HG02840 (cell line): Measurements from ENCODE around the gene DOK7.
"Not testable (repeated sequence)": the region's sequence is repeated elsewhere in the genome, so short reads cannot be mapped to it uniquely, and the experiment has no call there.

ENCODE experiments used
- ATAC-seq: cut with Tn5 transposase; IDR thresholded peaks from one replicate; pipeline ENCODE4 v1.9.1; 2021; ENCODE audit warnings: mild to moderate bottlenecking, moderate library complexity, moderate number of reproducible peaks; ENCODE audit not compliant: unreplicated experiment, low FRiP score

DOK7 gene

GRCh38 chr4:3498901-3499510, 35.9 kb downstream of the DOK7 start:
- no peak for ATAC-seq

GRCh38 chr4:3499710-3500109, 36.6 kb downstream of the DOK7 start:
- no peak for ATAC-seq

GRCh38 chr4:3500111-3500510, 37.0 kb downstream of the DOK7 start:
- ATAC-seq, result no peak

- ATAC-seq, result no peak
Observed at GRCh38 chr4:3500634-3501101, 37.6 kb downstream of the DOK7 start.

GRCh38 chr4:3501126-3501824, 38.2 kb downstream of the DOK7 start:
- no peak for ATAC-seq

GRCh38 chr4:3501825-3502425, 38.8 kb downstream of the DOK7 start:
- no peak for ATAC-seq

- ATAC-seq, result no peak
Observed at GRCh38 chr4:3502941-3503936, 40.1 kb downstream of the DOK7 start.

GRCh38 chr4:3505231-3505630, 42.1 kb downstream of the DOK7 start:
- no peak for ATAC-seq

- ATAC-seq, result no peak
Observed at GRCh38 chr4:3508542-3508941, 45.4 kb downstream of the DOK7 start.

- ATAC-seq, result no peak
Observed at GRCh38 chr4:3510481-3510880, 47.4 kb downstream of the DOK7 start.

GRCh38 chr4:3511187-3511586, 48.1 kb downstream of the DOK7 start:
- no peak for ATAC-seq

GRCh38 chr4:3511601-3512000, 48.5 kb downstream of the DOK7 start:
- ATAC-seq, result not testable (repeated sequence)

- no peak for ATAC-seq
Observed at GRCh38 chr4:3512279-3512678, 49.2 kb downstream of the DOK7 start.

- no peak for ATAC-seq
Observed at GRCh38 chr4:3512719-3513118, 49.6 kb downstream of the DOK7 start.

- no peak for ATAC-seq
Observed at GRCh38 chr4:3513807-3514206, 50.7 kb downstream of the DOK7 start.

- ATAC-seq, result no peak
Observed at GRCh38 chr4:3514221-3514780, 51.2 kb downstream of the DOK7 start.

GRCh38 chr4:3514806-3515501, 51.8 kb downstream of the DOK7 start:
- no peak for ATAC-seq

- ATAC-seq, result no peak
Observed at GRCh38 chr4:3515646-3516045, 52.5 kb downstream of the DOK7 start.

- ATAC-seq, result no peak
Observed at GRCh38 chr4:3516061-3516835, 53.1 kb downstream of the DOK7 start.
